Loucy (cell line): Measurements from ENCODE around the gene ZDHHC4.

Source experiments
- H2AFZ ChIP-seq: fragments of 200-600 bp; sonication (generic); 2 replicates; pipeline ENCODE4 v1.6.0; 2016; ENCODE audit warnings: antibody characterized with exemption, mild to moderate bottlenecking, low read length, moderate library complexity
- H3F3A ChIP-seq: fragments of 200-600 bp; 2 replicates; pipeline ENCODE4 v1.6.0; 2016; ENCODE audit warnings: antibody characterized with exemption, low read depth, mild to moderate bottlenecking
- H3K27me3 ChIP-seq: fragments of 200-600 bp; sonication (generic); 2 replicates; pipeline ENCODE4 v1.6.1; 2014; ENCODE audit warnings: low read length, mild to moderate bottlenecking; ENCODE audit not compliant: insufficient read depth, poor library complexity, severe bottlenecking
- H3K36me3 ChIP-seq: fragments of 200-600 bp; sonication (generic); 2 replicates; pipeline ENCODE4 v1.6.1; 2016; ENCODE audit warnings: low read length; ENCODE audit not compliant: insufficient read depth
- H3K4me1 ChIP-seq: fragments of 200-600 bp; sonication (generic); 2 replicates; pipeline ENCODE4 v1.5.1; 2014; ENCODE audit warnings: low read length, mild to moderate bottlenecking; ENCODE audit not compliant: insufficient read depth, poor library complexity, severe bottlenecking
- H3K4me2 ChIP-seq: fragments of 200-600 bp; sonication (generic); 2 replicates; pipeline ENCODE4 v1.6.0; 2014; ENCODE audit warnings: antibody characterized with exemption, low read length, low read depth, mild to moderate bottlenecking; ENCODE audit not compliant: poor library complexity, severe bottlenecking
- H3K4me3 ChIP-seq: fragments of 200-600 bp; sonication (generic); 2 replicates; pipeline ENCODE4 v1.5.1; 2014; ENCODE audit warnings: low read length, mild to moderate bottlenecking, mixed read lengths; ENCODE audit not compliant: poor library complexity, severe bottlenecking
- H3K79me2 ChIP-seq: fragments of 200-600 bp; sonication (generic); 2 replicates; pipeline ENCODE4 v1.6.1; 2014; ENCODE audit warnings: low read length; ENCODE audit not compliant: insufficient read depth
- H3K9ac ChIP-seq: fragments of 200-600 bp; sonication (generic); 2 replicates; pipeline ENCODE4 v1.6.0; 2014; ENCODE audit warnings: mild to moderate bottlenecking, low read depth, low read length, moderate library complexity; ENCODE audit not compliant: poor library complexity, severe bottlenecking
- H3K9me2 ChIP-seq: fragments of 200-600 bp; sonication (generic); replicated peaks from 2 replicates; pipeline ENCODE4 v1.6.1; 2016; ENCODE audit warnings: low read depth, low read length, mixed read lengths
- H3K9me3 ChIP-seq: fragments of 200-600 bp; sonication (generic); 2 replicates; pipeline ENCODE4 v1.6.1; 2014; ENCODE audit warnings: mild to moderate bottlenecking, antibody characterized with exemption, low read length, low read depth; ENCODE audit not compliant: insufficient read depth
- H4K20me1 ChIP-seq: fragments of 200-600 bp; sonication (generic); 2 replicates; pipeline ENCODE4 v1.6.0; 2014; ENCODE audit warnings: antibody characterized with exemption, low read length, mild to moderate bottlenecking; ENCODE audit not compliant: insufficient read depth, poor library complexity, severe bottlenecking
- CTCF ChIP-seq: fragments of 200-600 bp; sonication (generic); conservative IDR thresholded peaks from 2 replicates; pipeline ENCODE4 v1.5.1; 2014; ENCODE audit warnings: mild to moderate bottlenecking, antibody characterized with exemption, low read length
- EZH2phosphoT487 ChIP-seq: fragments of 200-600 bp; IDR thresholded peaks from 2 replicates; pipeline ENCODE4 v1.6.1; 2018; ENCODE audit warnings: antibody characterized with exemption, mild to moderate bottlenecking, moderate library complexity, borderline replicate concordance

Gene ZDHHC4

GRCh38 chr7:6608081-6608480, 30.8 kb downstream of the ZDHHC4 start:
- H3K4me1 ChIP-seq, result no peaks in the 10 kb centered on the region
- H3K79me2 ChIP-seq, result no peaks in the 10 kb centered on the region
- no peak overlapping the region for H3K9ac ChIP-seq
- H3K9me2 ChIP-seq, result no peaks in the 10 kb centered on the region
- H3K36me3 ChIP-seq, result peaks cover 15% of the 10 kb centered on the region; the same call in 1 of the 2 replicates
- no peak overlapping the region for H3K4me3 ChIP-seq
- no peaks in the 10 kb centered on the region for H4K20me1 ChIP-seq
- H3K27me3 ChIP-seq, result no peaks in the 10 kb centered on the region
- H2AFZ ChIP-seq, result no peak overlapping the region
- no peaks in the 10 kb centered on the region for H3F3A ChIP-seq
- no peak overlapping the region for H3K4me2 ChIP-seq
- H3K9me3 ChIP-seq, result no peaks in the 10 kb centered on the region
- TF ChIP-seq CTCF (no peak), EZH2phosphoT487 (no peak)

GRCh38 chr7:6608794-6609193, 31.5 kb downstream of the ZDHHC4 start:
- no peak for TF ChIP-seq EZH2phosphoT487
- TF ChIP-seq CTCF, result no peak
- Histone ChIP-seq H3K9ac (no peak overlapping the region), H3K4me1 (no peaks in the 10 kb centered on the region), H3K4me2 (no peak overlapping the region), H3K27me3 (no peaks in the 10 kb centered on the region), H2AFZ (no peak overlapping the region), H3K36me3 (peaks cover 11% of the 10 kb centered on the region; the same call in 1 of the 2 replicates), H3K9me3 (no peaks in the 10 kb centered on the region), H4K20me1 (no peaks in the 10 kb centered on the region), H3K4me3 (no peak overlapping the region), H3K9me2 (no peaks in the 10 kb centered on the region), H3F3A (no peaks in the 10 kb centered on the region; the same call in 1 of the 2 replicates), H3K79me2 (no peaks in the 10 kb centered on the region)

- H3F3A ChIP-seq, result no peaks in the 10 kb centered on the region; the same call in 1 of the 2 replicates
- H3K4me1 ChIP-seq, result peaks cover 13% of the 10 kb centered on the region
- no peak overlapping the region for H3K9ac ChIP-seq
- H3K9me3 ChIP-seq, result no peaks in the 10 kb centered on the region
- no peak overlapping the region for H3K4me2 ChIP-seq
- H3K27me3 ChIP-seq, result no peaks in the 10 kb centered on the region
- H3K79me2 ChIP-seq, result no peaks in the 10 kb centered on the region; the same call in 1 of the 2 replicates
- H4K20me1 ChIP-seq, result no peaks in the 10 kb centered on the region
- TF ChIP-seq CTCF (no peak), EZH2phosphoT487 (no peak)
- no peak overlapping the region for H3K4me3 ChIP-seq
- no peaks in the 10 kb centered on the region for H3K9me2 ChIP-seq
- no peak overlapping the region for H2AFZ ChIP-seq
- peaks cover 5% of the 10 kb centered on the region; the same call in 1 of the 2 replicates for H3K36me3 ChIP-seq
Observed at GRCh38 chr7:6612819-6613218, 35.6 kb downstream of the ZDHHC4 start.
